Kidney capillary endothelial cell (primary cell): ENCODE measurements around the gene RASSF3.

ENCODE experiments used
- DNase-seq: peaks from one replicate; pipeline ENCODE4 v3.0.0-alpha.2; 2018; ENCODE audit warnings: low spot score

The RASSF3 gene

GRCh38 chr12:64669270-64669842, 59.1 kb downstream of the RASSF3 start:
- DNase-seq: no peak

GRCh38 chr12:64670019-64670418, 59.7 kb downstream of the RASSF3 start:
- DNase-seq: no peak

- DNase-seq: no peak
These were observed 60.8 kb downstream of the RASSF3 start for GRCh38 chr12:64670919-64671639.

DNA sequence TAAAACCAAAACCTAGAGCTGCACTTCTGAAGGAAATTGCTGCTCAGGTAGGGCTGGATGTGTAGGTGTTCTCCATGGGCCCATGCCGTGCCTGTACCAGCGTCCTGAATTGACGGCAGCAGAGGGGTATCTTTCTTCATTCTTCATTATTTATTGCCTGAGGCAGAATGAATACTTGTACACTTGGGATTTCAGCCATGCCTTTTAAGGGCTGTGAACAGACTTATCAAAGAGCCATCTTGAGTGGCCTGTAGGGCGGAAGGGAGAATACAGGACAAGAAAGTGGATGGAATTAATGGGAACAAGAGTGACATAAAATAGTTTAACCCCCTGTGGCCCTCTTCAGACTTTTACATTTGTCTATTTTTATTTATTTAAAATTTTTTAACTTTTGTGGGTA, 61.4 kb downstream of the RASSF3 start:
- no peak for DNase-seq

DNA sequence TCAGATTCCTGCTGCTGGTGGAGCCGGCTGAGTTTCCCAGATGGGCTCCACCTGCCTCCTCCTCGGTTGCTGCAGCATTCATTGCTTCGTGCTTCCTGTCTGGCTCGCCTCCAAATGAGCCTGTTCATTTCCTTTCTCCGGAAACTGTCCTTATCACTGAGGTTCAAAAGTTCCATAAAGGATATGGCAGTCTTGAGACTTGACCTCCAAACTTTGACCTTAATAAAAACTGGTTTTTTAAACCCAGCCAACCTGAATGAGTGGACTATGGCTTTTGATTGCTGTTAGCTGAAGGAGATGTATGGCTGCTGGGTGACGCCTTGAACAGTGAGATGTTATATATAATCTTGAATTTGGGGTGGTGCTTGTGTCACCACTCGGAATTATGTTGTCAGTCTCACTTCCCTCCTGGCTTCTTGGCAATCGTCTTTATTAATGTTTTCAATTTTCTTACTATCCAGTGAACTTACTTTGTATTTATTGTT, 62.7 kb downstream of the RASSF3 start:
- DNase-seq: no peak

GRCh38 chr12:64673490-64674169, 63.3 kb downstream of the RASSF3 start:
- no peak for DNase-seq

DNA sequence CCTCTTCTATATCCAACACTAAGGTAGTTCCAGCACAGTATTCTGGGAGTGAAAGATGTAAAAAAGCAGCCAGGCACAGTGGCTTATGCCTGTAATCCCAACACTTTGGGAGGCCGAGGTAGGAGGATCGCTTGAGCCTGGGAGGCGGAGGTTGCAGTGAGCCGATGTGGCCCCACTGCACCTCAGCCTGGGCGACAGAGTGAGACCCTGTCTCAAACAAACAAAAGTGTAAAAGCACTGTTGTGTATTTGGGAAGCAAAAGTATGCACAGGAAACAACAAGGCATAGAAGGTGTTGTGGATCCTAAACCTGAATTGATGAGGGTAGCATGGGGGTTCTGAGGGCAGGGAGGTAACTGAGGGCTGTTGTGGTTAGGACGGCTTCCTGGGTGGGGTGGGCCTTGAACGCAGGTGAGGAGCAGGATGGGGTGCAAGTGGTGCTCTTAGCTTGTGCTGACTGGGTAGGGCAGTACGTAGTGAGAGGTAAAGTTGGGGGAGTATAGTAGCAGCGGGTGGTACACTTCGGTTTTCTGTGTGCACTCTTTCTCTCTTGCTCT, 64.2 kb downstream of the RASSF3 start:
- no peak for DNase-seq

GRCh38 chr12:64675795-64676194, 65.5 kb downstream of the RASSF3 start:
- peak; percentile 70 for DNase-seq

GRCh38 chr12:64678248-64678647, 68.0 kb downstream of the RASSF3 start:
- DNase-seq: no peak

- no peak for DNase-seq
These were observed 68.5 kb downstream of the RASSF3 start for GRCh38 chr12:64678835-64679234.

- DNase-seq: peak; percentile 80
These were observed 69.2 kb downstream of the RASSF3 start for GRCh38 chr12:64679487-64680001.

GRCh38 chr12:64680235-64680634, 69.9 kb downstream of the RASSF3 start:
- no peak for DNase-seq

GRCh38 chr12:64681200-64682052, 71.1 kb downstream of the RASSF3 start:
- DNase-seq: no peak

DNA sequence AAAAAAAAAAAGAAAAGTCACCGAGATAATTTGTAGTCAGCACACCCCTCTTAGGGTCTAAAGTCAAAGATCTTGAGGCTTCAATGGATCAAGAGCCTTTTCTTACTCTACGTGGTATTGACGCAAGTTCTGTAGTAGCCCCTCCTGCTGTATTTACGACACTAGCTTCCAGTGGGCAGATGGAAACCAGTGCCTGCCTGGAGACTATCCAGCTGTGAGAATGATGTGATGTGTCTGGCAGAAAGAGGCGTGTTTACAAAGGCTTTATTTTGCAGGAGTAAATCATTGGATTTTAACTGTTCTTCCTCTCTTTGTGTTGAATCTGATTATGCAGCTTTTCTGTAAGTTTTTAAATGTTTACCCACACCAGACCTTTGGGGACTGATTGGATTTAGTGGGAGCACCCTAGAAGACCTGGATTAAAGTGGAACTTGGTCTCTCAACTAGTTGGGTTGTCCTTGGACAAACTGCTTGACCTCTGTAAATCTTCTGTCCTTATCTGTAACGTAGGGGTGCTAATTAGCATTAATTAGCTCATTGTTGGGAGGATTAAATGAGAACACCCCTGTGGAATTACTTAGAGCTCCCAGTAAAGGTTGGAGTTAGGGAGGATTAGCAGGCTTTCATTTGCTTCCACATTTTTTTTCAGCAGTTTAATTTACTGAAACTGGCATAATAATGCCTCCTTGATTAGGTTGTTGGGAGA, 72.4 kb downstream of the RASSF3 start:
- DNase-seq: no peak

DNA sequence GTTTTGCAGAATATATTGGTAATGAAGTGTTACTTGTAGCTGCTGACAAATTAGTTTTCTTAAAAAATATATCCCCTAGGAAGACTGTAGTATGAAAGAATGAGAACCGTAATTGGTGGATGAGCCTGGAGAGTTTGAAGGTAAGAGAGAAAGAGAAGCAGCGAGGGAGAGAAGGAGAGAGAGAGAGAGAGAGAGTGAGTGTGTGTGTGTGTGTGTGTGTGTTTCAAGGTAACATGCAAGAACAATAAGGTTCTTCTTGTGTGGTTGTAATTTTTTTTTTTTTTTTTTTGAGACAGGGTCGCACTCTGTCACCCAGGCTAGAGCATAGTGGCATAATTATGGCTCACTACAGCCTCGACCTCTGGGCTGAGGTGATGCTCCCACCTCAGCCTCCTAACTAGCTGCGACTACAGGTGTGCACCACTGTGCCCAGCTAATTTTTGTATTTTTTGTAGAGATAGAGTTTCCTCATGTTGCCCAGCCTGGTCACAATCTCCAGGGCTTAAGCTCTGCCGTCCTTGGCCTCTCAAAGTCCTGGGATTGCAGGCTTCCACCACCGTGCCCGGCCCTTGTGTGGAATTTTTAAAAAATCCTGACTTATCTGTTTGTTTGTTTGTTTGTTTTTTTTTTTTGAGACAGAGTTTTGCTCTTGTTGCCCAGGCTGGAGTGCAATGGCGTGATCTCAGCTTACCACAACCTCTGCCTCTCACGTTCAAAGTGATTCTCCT, 73.7 kb downstream of the RASSF3 start:
- no peak for DNase-seq

DNA sequence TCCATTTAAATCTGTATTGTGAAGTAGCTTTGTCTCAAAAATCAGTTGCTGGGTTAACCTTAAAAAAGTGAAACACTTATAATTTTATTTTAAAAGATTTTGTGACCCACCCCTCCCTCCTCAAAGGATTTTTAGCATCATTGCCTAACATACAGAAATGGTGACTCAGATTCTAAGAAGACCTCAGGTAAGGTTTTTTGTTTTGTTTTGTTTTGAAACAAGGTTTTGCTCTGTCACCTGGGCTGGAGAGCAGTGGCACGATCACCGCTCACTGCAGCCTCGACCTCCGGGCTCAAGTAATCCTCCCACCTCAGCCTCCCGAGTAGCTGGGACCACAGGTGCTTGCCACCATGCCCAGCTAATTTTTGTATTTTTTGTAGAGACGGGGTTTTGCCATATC, 74.8 kb downstream of the RASSF3 start:
- no peak for DNase-seq

GRCh38 chr12:64685605-64686004, 75.3 kb downstream of the RASSF3 start:
- no peak for DNase-seq

- DNase-seq: no peak
These were observed 77.5 kb downstream of the RASSF3 start for GRCh38 chr12:64687816-64688215.

GRCh38 chr12:64688219-64688618, 77.9 kb downstream of the RASSF3 start:
- no peak for DNase-seq

GRCh38 chr12:64688715-64689114, 78.4 kb downstream of the RASSF3 start:
- no peak for DNase-seq
